MM.1S (cell line): ENCODE results near the gene RAB37.

Source experiments
- DNase-seq: peaks from one replicate; pipeline ENCODE4 v3.0.0-alpha.2; 2015
- H2AFZ ChIP-seq: fragments of 300-600 bp; sonication (generic); 2 replicates; pipeline ENCODE4 v1.6.0; 2016; ENCODE audit warnings: antibody characterized with exemption, low read length
- H3F3A ChIP-seq: fragments of 300-600 bp; sonication (generic); 2 replicates; pipeline ENCODE4 v1.6.1; 2016; ENCODE audit warnings: mild to moderate bottlenecking, antibody characterized with exemption, low read length, moderate library complexity, mixed read lengths; ENCODE audit not compliant: insufficient read depth
- H3K27ac ChIP-seq: fragments of 300-600 bp; sonication (generic); 2 replicates; pipeline ENCODE4 v1.5.1; 2016; ENCODE audit warnings: mild to moderate bottlenecking, low read length
- H3K27me3 ChIP-seq: fragments of 300-600 bp; sonication (generic); replicated peaks from 2 replicates; pipeline ENCODE4 v1.6.0; 2016; ENCODE audit warnings: low read length; ENCODE audit not compliant: insufficient read depth
- H3K36me3 ChIP-seq: fragments of 300-600 bp; sonication (generic); replicated peaks from 2 replicates; pipeline ENCODE4 v1.6.1; 2016; ENCODE audit warnings: mild to moderate bottlenecking, low read length, mixed read lengths; ENCODE audit not compliant: insufficient read depth
- H3K4me1 ChIP-seq: fragments of 300-600 bp; sonication (generic); 2 replicates; pipeline ENCODE4 v1.6.1; 2016; ENCODE audit warnings: low read length, mixed read lengths
- H3K4me2 ChIP-seq: fragments of 300-600 bp; sonication (generic); 2 replicates; pipeline ENCODE4 v1.6.0; 2016; ENCODE audit warnings: low read depth, low read length
- H3K4me3 ChIP-seq: fragments of 300-600 bp; sonication (generic); 2 replicates; pipeline ENCODE4 v1.5.1; 2016; ENCODE audit warnings: low read length, mixed read lengths
- H3K79me2 ChIP-seq: fragments of 300-600 bp; sonication (generic); 2 replicates; pipeline ENCODE4 v1.6.1; 2016; ENCODE audit warnings: mixed run types, low read length, mixed read lengths
- H3K9ac ChIP-seq: fragments of 300-600 bp; sonication (generic); 2 replicates; pipeline ENCODE4 v1.6.1; 2016; ENCODE audit warnings: low read length, mixed read lengths
- H3K9me2 ChIP-seq: fragments of 300-600 bp; sonication (generic); replicated peaks from 2 replicates; pipeline ENCODE4 v1.6.1; 2016; ENCODE audit warnings: mild to moderate bottlenecking, low read length, mixed read lengths; ENCODE audit not compliant: insufficient read depth
- H3K9me3 ChIP-seq: fragments of 300-600 bp; sonication (generic); replicated peaks from 2 replicates; pipeline ENCODE4 v1.6.1; 2016; ENCODE audit warnings: mild to moderate bottlenecking, low read length, mixed read lengths; ENCODE audit not compliant: insufficient read depth
- H4K20me1 ChIP-seq: fragments of 300-600 bp; sonication (generic); 2 replicates; pipeline ENCODE4 v1.6.1; 2016; ENCODE audit warnings: mild to moderate bottlenecking, low read length, moderate library complexity, mixed read lengths; ENCODE audit not compliant: insufficient read depth
- CTCF ChIP-seq: fragments of 300-600 bp; sonication (generic); IDR thresholded peaks from 2 replicates; pipeline ENCODE4 v1.5.1; 2016; ENCODE audit warnings: antibody characterized with exemption, low read length, mixed read lengths
- EZH2 ChIP-seq: fragments of 300-600 bp; sonication (generic); optimal IDR thresholded peaks from 2 replicates; pipeline ENCODE3; 2017; ENCODE audit warnings: low read depth, mild to moderate bottlenecking, antibody characterized with exemption, low read length, mixed read lengths
- EZH2phosphoT487 ChIP-seq: fragments of 300-600 bp; sonication (generic); IDR thresholded peaks from 2 replicates; pipeline ENCODE4 v1.6.1; 2018; ENCODE audit warnings: antibody characterized with exemption, low read length

The RAB37 gene

GRCh38 chr17:74761931-74762330 lies 24.9 kb downstream of the RAB37 start:
- Histone ChIP-seq H3K4me2 (no peak overlapping the region), H3K9ac (no peak overlapping the region), H3K27ac (no peak overlapping the region), H3K79me2 (peaks cover 100% of the 10 kb centered on the region), H3K4me3 (no peak overlapping the region), H3K9me3 (no peaks in the 10 kb centered on the region), H2AFZ (no peak overlapping the region), H3K9me2 (no peaks in the 10 kb centered on the region), H4K20me1 (peaks cover 41% of the 10 kb centered on the region), H3K4me1 (peaks cover 41% of the 10 kb centered on the region), H3F3A (peaks cover 34% of the 10 kb centered on the region), H3K27me3 (no peaks in the 10 kb centered on the region), H3K36me3 (no peaks in the 10 kb centered on the region)
- TF ChIP-seq CTCF (no peak), EZH2 (no peak), EZH2phosphoT487 (no peak)
- no peak for DNase-seq

- Histone ChIP-seq H3F3A (peaks cover 31% of the 10 kb centered on the region), H3K4me2 (no peak overlapping the region), H3K9me3 (no peaks in the 10 kb centered on the region), H3K4me3 (no peak overlapping the region), H3K4me1 (peaks cover 23% of the 10 kb centered on the region), H3K9ac (no peak overlapping the region), H3K27ac (no peak overlapping the region), H3K36me3 (no peaks in the 10 kb centered on the region), H3K9me2 (no peaks in the 10 kb centered on the region), H2AFZ (no peak overlapping the region), H4K20me1 (peaks cover 41% of the 10 kb centered on the region), H3K79me2 (peaks cover 100% of the 10 kb centered on the region), H3K27me3 (no peaks in the 10 kb centered on the region)
- TF ChIP-seq EZH2phosphoT487 (no peak), CTCF (no peak), EZH2 (no peak)
- DNase-seq = no peak
Observed at GRCh38 chr17:74763565-74764387, 26.7 kb downstream of the RAB37 start.

GRCh38 chr17:74764751-74765286 lies 27.8 kb downstream of the RAB37 start:
- H2AFZ ChIP-seq = no peak overlapping the region
- no peak overlapping the region for H3K27ac ChIP-seq
- TF ChIP-seq EZH2phosphoT487 (no peak), EZH2 (no peak), CTCF (no peak)
- no peak overlapping the region for H3K9ac ChIP-seq
- no peaks in the 10 kb centered on the region for H3K9me3 ChIP-seq
- no peak overlapping the region for H3K4me3 ChIP-seq
- no peaks in the 10 kb centered on the region for H3K27me3 ChIP-seq
- H3K4me2 ChIP-seq = no peak overlapping the region
- peaks cover 32% of the 10 kb centered on the region for H3F3A ChIP-seq
- H3K79me2 ChIP-seq = peaks cover 100% of the 10 kb centered on the region
- peaks cover 40% of the 10 kb centered on the region for H4K20me1 ChIP-seq
- 0 out of 2 replicates have a peak, but pooled peaks cover 7% of the 10 kb centered on the region for H3K36me3 ChIP-seq
- H3K4me1 ChIP-seq = peaks cover 14% of the 10 kb centered on the region
- no peak for DNase-seq
- H3K9me2 ChIP-seq = no peaks in the 10 kb centered on the region
